GM19395 (cell line): ENCODE results near the gene DGKH.

ENCODE experiments used
- ATAC-seq: cut with Tn5 transposase; IDR thresholded peaks from one replicate; pipeline ENCODE4 v1.9.1; 2021; ENCODE audit warnings: mild to moderate bottlenecking, moderate library complexity; ENCODE audit not compliant: unreplicated experiment

DGKH gene

DNA sequence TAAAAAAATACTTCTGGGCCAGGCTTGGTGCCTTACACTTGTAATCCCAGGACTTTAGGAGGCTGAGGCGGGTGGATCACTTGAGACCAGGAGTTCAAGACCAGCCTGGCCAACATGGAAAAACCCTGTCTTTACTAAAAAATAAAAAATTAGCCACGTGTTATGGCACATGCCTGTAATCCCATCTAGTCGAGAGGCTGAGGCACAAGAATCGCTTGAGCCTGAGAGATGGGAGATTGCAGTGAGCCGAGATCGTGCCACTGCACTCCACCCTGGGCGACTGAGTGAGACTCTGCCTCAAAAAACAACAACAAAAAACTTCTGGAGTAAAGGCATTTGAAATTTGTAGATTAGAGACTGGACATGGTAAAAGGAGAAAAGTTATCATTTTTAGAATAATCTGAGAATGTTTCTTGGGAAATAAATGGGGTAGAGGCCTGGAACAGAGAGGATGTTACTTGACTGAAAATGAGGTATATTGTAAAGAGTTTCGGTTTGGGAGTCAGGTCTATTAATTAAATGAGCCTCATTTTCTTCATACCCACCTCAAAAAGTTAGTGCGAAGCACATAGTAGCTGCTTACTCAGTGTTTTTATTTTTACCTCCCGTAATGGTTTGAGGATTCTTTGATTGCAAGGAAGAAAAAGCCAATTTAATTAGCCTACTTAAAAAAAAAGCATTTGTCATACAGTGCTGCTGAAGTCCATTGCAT, 226.1 kb downstream of the DGKH start:
- no peak for ATAC-seq

DNA sequence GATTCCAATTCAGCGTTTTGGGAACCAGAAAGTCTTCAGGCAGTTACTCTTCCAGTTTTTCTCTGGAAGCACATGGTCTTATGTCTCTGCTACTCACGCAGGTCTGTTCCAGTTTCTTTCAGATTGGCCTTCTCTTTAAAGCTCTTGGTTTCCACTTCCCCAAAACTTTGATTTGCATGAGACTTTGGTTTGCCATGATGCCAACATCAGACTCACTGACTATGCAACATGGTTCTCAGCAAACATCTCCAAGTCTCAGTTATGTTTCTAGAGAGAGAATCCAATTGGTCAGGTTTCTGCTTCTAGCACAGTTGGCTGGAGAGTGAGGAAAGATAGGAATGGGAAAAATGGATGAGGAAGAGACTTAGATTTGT, 226.6 kb downstream of the DGKH start:
- peak; percentile 44 for ATAC-seq

DNA sequence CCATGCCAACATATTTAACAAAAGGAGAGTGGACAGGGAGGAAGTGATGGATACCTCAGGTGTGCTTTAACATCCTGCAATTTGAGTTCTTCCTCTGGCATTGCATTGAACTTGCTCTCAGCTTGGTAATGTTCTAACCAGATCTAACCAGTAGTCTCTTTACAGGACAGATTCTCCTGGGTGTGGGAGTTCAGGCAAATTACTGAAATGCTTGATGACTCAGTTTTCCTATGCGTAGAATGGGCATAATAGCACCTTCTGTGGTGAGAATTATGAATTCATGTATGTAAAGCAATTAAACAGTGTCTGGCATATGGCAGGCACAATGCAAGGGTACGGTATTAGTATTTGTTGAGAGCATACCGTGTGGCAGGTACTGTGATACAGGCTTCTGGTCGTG, 227.1 kb downstream of the DGKH start:
- no peak for ATAC-seq

DNA sequence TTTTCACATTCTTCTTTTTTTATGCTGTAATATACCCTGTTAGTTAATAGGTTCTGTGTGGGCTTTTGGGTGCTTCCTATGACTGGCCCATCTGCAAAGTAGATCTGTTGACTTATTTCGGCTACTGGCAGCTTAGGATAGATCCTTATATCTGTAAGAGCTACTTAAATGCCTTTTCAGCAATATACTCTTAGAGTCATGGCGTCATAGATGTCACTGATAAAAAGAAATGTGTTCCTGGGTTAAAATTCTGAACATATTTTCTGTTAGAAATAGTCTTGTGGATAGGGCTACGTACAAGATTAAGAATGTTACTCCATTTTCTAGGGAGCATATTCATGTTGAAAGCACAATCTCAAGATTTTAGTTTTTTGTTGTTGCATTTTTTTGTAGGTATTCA, 228.2 kb downstream of the DGKH start:
- no peak for ATAC-seq

DNA sequence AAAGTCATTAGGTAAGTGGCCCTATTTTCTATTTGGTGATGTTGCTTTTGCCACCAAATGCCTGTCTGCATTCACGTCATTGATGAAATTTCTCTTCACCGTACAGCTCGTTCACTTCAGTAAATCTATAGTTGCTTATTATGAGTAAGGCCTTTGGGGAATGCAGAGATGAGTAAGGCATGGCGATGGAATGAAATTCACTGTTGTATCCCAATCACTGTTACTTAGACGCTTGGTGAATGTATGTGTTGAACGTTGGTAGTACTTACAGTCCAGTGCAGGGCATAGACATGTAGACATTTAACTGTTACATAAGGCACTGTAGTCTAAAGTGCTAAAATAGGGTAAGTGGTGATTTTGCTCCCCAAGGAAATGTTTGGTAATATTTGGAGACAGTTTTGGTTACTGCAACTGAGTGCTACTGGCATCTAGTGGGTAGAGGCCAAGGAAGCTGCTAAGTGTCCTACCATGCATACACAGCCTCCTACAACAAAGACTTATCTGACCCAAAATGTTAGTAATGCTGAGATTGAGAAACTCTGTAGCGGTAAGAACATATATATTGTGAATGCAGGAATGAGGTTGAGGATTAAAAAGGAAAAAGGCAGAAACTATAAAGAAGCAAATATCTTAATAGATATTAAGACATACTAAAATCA, 229.3 kb downstream of the DGKH start:
- ATAC-seq: no peak

DNA sequence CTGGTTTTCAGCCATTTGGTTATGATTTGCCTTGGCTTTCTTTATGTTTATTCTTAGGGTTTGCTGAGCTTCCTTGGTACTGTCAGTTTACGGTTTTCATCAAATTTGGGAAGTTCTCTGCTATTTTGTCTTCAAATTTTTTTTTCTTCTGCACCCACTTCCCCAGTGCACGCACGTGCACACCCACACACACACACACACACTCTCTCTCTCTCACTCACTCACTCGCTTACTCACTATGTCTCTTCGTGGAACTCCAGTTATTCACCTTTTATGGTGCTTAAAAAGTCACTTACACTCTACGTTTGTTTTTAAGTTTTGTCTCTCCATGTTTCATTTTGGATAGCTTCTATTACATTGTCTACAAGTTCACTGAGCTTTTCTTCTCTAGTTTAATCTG, 230.6 kb downstream of the DGKH start:
- ATAC-seq: no peak

DNA sequence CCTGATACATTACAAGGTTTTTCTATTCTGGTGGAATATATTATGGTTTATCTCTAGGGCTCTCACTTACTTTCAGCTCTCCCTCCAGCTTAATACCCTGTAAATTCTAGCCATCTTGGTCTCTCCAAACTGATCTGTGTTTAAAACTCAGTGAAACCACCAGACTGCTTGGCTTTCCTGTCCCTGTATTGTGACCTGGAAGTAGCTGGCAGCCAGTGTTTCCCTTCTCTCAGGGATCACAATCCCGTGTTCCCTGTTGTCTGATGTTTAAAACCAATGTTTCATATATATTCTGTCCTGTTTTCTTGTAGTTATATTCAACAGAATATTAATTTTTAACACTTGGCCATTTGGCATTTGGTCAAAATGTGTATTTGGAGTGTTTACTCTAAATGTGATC, 231.5 kb downstream of the DGKH start:
- ATAC-seq: no peak

DNA sequence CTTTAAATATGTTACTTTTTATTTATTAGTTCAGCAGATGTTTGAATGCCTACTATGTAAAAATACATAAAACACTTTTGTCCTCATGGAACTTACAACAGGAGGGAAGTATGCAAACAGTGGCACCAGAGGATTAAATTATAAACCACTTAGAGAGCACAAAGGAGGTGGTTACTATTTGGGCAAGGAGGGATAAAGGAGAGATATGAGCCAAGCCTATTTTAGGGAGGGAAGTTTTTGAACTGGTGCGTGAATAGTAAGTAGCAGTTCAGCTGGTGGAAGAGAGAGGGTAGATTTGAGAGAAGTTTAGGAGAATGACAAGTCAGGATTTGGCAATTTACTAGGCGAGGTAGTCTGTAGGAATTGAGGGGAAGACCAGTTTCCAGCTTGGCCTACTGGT, 232.1 kb downstream of the DGKH start:
- ATAC-seq: no peak

DNA sequence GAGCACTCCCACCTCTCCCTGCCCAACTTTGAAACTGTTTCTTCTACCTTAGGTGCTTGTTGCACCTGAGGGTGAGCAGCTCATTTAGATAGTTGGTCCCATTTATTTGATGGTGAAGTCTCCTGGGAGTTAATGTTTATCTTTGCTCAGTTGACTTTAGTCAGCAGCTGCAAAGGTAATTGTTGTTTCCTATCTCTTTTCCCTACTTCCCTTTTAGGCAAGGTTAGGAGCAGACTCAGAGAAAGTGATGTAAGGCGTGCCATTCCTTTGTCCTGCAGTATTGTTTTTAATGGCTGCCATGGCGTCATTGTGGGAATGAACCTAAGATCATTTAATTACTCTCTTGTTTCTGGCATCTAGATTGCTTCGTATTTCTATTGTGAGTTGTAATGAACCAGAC, 235.1 kb downstream of the DGKH start:
- no peak for ATAC-seq

DNA sequence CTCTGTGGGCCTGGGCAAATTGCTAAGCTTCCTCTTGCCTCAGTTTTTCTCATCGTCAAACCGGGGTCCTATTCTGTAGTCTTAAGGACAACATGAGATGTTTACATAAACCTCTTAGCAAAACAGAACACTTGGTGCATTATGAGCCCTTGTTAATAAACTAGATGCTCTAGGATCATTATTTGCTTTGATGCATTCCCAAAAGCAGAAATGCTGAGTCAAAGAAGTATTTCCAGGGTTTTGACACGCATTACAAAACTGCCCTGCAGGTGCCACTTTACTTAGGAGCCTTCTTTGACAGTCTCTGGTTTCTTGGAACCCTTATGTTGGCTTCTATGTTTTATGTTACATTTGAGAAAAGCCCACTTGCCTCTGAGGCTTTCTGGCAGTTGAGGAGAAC, 235.6 kb downstream of the DGKH start:
- ATAC-seq: no peak
